Keratinocyte (primary cell): ENCODE measurements around the gene NRG2. TPM values are rescaled to one million over a fixed set of nuclear protein-coding genes. Genes with fewer than 3 reads are reported as not detected.

Experiments used
- DNase-seq: peaks from one replicate; pipeline ENCODE4 v3.0.0-alpha.2; 2011; ENCODE audit warnings: low read depth, missing footprints, low spot score
- FAIRE-seq: peaks from 2 replicates; lab custom pipeline; 2011; peaks lifted over from hg19 to GRCh38; lab: Jason Lieb, UNC
- H2AFZ ChIP-seq: 2 replicates; pipeline ENCODE4 v1.6.0; 2012; ENCODE audit warnings: low read length, control low read depth, inconsistent platforms; ENCODE audit not compliant: control insufficient read depth
- H3K27ac ChIP-seq: 2 replicates; pipeline ENCODE4 v1.5.1; 2011; ENCODE audit warnings: low read length; ENCODE audit not compliant: control insufficient read depth, insufficient read depth
- H3K27me3 ChIP-seq: 3 replicates; pipeline ENCODE4 v1.6.0; 2011; ENCODE audit warnings: low read length; ENCODE audit not compliant: control insufficient read depth, insufficient read depth; ENCODE audit errors: extremely low read depth
- H3K36me3 ChIP-seq, 2 experiments: 2 replicates in 1 of 2; 3 replicates in 1 of 2; pipeline ENCODE4 v1.5.1; 2011; ENCODE audit warnings: low read length in 2 of 2, mild to moderate bottlenecking in 1 of 2; ENCODE audit not compliant: control insufficient read depth in 2 of 2, insufficient read depth in 2 of 2; ENCODE audit errors: extremely low read depth in 1 of 2
- H3K4me1 ChIP-seq: 3 replicates; pipeline ENCODE4 v1.5.1; 2011; ENCODE audit warnings: low read length; ENCODE audit not compliant: control insufficient read depth, insufficient read depth; ENCODE audit errors: extremely low read depth
- H3K4me2 ChIP-seq: 3 replicates; pipeline ENCODE4 v1.6.0; 2011; ENCODE audit warnings: low read depth, low read length; ENCODE audit not compliant: control insufficient read depth, insufficient read depth; ENCODE audit errors: extremely low read depth
- H3K4me3 ChIP-seq, 3 experiments: fragments of 200-600 bp in 1 of 3; sonication (generic) in 1 of 3; 2 replicates in 2 of 3; 3 replicates in 1 of 3; pipeline ENCODE4 v1.5.1; 2011 to 2016; ENCODE audit warnings: low read length in 3 of 3, mild to moderate bottlenecking in 3 of 3, control low read depth in 2 of 3, inconsistent platforms in 1 of 3, low read depth in 1 of 3, mixed read lengths in 1 of 3, mixed run types in 1 of 3, moderate library complexity in 1 of 3; ENCODE audit not compliant: control insufficient read depth in 2 of 3, insufficient read depth in 2 of 3; ENCODE audit errors: extremely low read depth in 1 of 3
- H3K79me2 ChIP-seq: 2 replicates; pipeline ENCODE4 v1.6.0; 2012; ENCODE audit warnings: low read length; ENCODE audit not compliant: control insufficient read depth, insufficient read depth
- H3K9ac ChIP-seq: 3 replicates; pipeline ENCODE4 v1.6.0; 2011; ENCODE audit warnings: low read length; ENCODE audit not compliant: control insufficient read depth, insufficient read depth; ENCODE audit errors: extremely low read depth
- H3K9me1 ChIP-seq: 3 replicates; pipeline ENCODE4 v1.6.0; 2011; ENCODE audit warnings: low read length; ENCODE audit not compliant: control insufficient read depth, insufficient read depth; ENCODE audit errors: extremely low read depth
- H3K9me3 ChIP-seq: 2 replicates; pipeline ENCODE4 v1.5.1; 2012; ENCODE audit warnings: low read depth, low read length; ENCODE audit not compliant: control insufficient read depth
- H4K20me1 ChIP-seq: 3 replicates; pipeline ENCODE4 v1.6.0; 2011; ENCODE audit warnings: low read length; ENCODE audit not compliant: control insufficient read depth, insufficient read depth; ENCODE audit errors: extremely low read depth
- EZH2 ChIP-seq: IDR thresholded peaks from one replicate; pipeline ENCODE4 v1.6.1; 2012; ENCODE audit warnings: inconsistent platforms, mild to moderate bottlenecking, low read length, moderate library complexity
- dilution Hi-C: fragments of 300-500 bp; cut with MboI; formaldehyde crosslinking; loops from one replicate; pipeline ENCODE4 v1.7.0; 2020; ENCODE audit warnings: low sequenced_read_pairs; ENCODE audit not compliant: extremely low pct_ligation_motif_present
- polyA plus RNA-seq, 5 experiments: library from polyadenylated mRNA; depleted of rRNA in 3 of 5; stranded (reverse) in 3 of 5; stranded (forward) in 1 of 5; unstranded in 1 of 5; fragments of >200 nt; gene quantifications; 1 replicate in 1 of 5; 2 replicates in 3 of 5; 3 replicates in 1 of 5; pipeline versions ENCODE4 v1.2.1 to v1.2.3, GENCODE V29; 2011 to 2012; ENCODE audit warnings: missing spikeins in 2 of 5, low read depth in 1 of 5, low replicate concordance in 1 of 5
- TF ChIP-seq, protein P1 (sequence below), 3 experiments: IDR thresholded peaks in 1 of 3; conservative IDR thresholded peaks in 1 of 3; optimal IDR thresholded peaks in 1 of 3; 2 replicates in 2 of 3; 3 replicates in 1 of 3; pipeline versions ENCODE3 to v1.5.1; 2011; ENCODE audit warnings: low read length in 3 of 3, mild to moderate bottlenecking in 3 of 3, moderate library complexity in 2 of 3, control low read depth in 1 of 3, inconsistent platforms in 1 of 3; ENCODE audit not compliant: insufficient read depth in 2 of 3; ENCODE audit errors: extremely low read depth in 1 of 3

Gene NRG2
- polyA plus RNA-seq, 1 donor (not counting 4 experiments of a cell fraction or from before 2014, with no cell fraction given) = 0.13 TPM

DNA sequence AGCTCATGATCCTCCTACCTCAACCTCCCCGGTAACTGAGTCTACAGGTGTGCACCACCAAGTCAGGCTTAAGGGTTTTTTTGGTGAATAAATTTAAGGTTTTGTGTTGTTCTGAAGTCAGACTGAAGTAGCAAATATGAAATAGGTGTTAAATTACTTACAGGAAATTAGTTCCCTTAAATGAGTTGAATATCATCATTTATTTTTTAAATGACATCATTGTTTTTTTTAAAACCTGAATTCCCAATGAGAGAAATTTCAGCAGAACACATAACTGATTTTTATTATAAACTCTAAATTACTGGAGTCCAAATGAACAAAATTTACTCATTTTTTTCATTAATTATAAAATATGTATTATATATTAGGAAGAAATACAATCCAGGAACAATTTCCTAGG, 33.0 kb upstream of the NRG2 start:
- no peaks in the 10 kb centered on the region for H3K4me1 ChIP-seq
- no peak overlapping the region for H3K4me3 ChIP-seq
- H3K4me2 ChIP-seq = no peak overlapping the region
- no peak overlapping the region for H3K27ac ChIP-seq
- H3K36me3 ChIP-seq = no peaks in the 10 kb centered on the region
- no peaks in the 10 kb centered on the region for H3K9me1 ChIP-seq
- no peaks in the 10 kb centered on the region for H3K9me3 ChIP-seq
- H4K20me1 ChIP-seq = no peaks in the 10 kb centered on the region
- no peaks in the 10 kb centered on the region for H3K79me2 ChIP-seq
- dilution Hi-C loops = no loop called here
- H2AFZ ChIP-seq = no peak overlapping the region
- H3K27me3 ChIP-seq = no peaks in the 10 kb centered on the region
- TF ChIP-seq EZH2 = no peak
- TF ChIP-seq, protein P1, sequence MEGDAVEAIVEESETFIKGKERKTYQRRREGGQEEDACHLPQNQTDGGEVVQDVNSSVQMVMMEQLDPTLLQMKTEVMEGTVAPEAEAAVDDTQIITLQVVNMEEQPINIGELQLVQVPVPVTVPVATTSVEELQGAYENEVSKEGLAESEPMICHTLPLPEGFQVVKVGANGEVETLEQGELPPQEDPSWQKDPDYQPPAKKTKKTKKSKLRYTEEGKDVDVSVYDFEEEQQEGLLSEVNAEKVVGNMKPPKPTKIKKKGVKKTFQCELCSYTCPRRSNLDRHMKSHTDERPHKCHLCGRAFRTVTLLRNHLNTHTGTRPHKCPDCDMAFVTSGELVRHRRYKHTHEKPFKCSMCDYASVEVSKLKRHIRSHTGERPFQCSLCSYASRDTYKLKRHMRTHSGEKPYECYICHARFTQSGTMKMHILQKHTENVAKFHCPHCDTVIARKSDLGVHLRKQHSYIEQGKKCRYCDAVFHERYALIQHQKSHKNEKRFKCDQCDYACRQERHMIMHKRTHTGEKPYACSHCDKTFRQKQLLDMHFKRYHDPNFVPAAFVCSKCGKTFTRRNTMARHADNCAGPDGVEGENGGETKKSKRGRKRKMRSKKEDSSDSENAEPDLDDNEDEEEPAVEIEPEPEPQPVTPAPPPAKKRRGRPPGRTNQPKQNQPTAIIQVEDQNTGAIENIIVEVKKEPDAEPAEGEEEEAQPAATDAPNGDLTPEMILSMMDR (optimal IDR thresholded peaks at IDR 0.05 in 1 of 3, IDR thresholded peaks at IDR 0.05 in 1 of 3, conservative IDR thresholded peaks at IDR 0.05 in 1 of 3; ENCODE audit: extremely low read depth in 1 of 3, insufficient read depth in 2 of 3, low read length in 3 of 3) = no peak
- FAIRE-seq = no peak
- DNase-seq = no peak
- no peak overlapping the region for H3K9ac ChIP-seq

DNA sequence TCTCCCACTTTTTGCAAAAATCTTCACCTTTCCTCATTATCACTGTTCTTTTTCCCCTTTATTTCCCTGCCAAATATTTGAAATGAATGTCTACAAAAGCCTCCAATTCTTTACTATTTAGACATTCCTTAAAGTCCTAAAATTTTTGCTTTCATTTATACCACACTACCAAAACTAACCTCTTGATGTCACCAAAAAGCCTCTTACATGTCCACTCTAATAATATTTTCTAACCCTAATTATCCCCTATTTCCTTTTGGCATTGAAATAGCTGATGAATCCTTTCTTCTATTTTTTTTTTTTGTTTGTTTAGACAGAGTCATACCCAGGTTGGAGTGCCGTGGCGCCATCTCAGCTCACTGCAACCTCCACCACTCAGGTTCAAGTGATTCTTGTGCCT, 32.3 kb upstream of the NRG2 start:
- Histone ChIP-seq H3K9me1 (no peaks in the 10 kb centered on the region), H3K27me3 (no peaks in the 10 kb centered on the region), H2AFZ (no peak overlapping the region), H3K4me3 (no peak overlapping the region), H3K9ac (no peak overlapping the region), H3K9me3 (no peaks in the 10 kb centered on the region), H3K36me3 (no peaks in the 10 kb centered on the region), H3K4me2 (no peak overlapping the region), H4K20me1 (no peaks in the 10 kb centered on the region), H3K4me1 (no peaks in the 10 kb centered on the region), H3K79me2 (no peaks in the 10 kb centered on the region), H3K27ac (no peak overlapping the region)
- no peak for TF ChIP-seq EZH2
- TF ChIP-seq, protein P1 (optimal IDR thresholded peaks at IDR 0.05 in 1 of 3, IDR thresholded peaks at IDR 0.05 in 1 of 3, conservative IDR thresholded peaks at IDR 0.05 in 1 of 3; ENCODE audit: extremely low read depth in 1 of 3, insufficient read depth in 2 of 3, low read length in 3 of 3) = no peak
- DNase-seq (no peak), FAIRE-seq (no peak)
- dilution Hi-C loops = no loop called here
